ENCODE results near the gene ALDH3B1. TPM values are rescaled to one million over a fixed set of nuclear protein-coding genes. Genes with fewer than 3 reads are reported as not detected.
A peak's percentile ranks its signal among the peaks of the same experiment; 100 is the strongest.

ALDH3B1 gene
- total RNA-seq, 2 experiments from 2014 or later: not detected

DNA sequence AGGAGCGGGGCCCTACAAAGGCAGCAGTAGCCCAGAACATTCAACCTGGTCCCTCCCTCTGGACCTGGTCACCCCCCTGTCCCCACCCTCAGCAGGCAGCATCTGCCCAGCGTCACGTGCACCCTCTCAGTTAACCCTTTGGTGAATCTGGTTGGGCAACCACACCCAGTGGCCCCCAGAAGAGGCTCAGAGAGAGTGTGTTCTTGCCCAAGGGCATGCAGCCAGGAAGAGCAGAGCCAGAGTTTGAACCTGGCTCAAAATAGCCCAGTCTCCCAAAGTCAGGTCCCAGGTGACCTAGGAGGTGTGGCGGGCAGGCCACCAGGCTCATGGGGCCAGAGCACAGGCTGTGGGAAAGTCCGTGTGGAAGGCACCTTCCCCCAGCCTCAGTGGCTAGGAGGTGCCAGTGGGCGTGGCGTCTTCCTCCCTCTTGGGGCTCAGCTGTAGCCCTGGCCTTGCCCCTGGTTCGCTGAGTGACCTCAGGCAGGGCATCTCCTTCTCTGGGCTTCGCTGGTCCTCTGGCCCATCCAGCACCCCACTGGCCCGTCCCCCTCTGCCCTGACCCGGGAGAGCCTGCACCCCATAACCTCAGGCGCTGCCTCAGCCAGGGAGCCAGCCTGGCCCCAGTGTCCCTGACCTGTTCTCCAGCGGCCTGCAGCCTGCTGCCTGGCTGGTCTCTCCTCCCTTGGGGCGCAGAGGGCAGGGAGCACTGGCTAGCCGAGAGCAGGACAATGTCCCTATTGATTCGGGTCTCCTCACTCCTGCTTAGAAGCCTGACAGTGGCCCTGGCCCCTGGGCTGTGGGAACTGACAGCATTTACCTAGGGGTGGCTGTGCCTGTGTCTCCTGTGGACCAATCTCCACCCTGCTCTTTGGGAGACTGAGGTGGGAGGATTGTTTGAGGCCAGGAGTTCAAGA lies 7.0 kb downstream of the ALDH3B1 start:
- CTCF ChIA-PET: no interaction called here
- POLR2A ChIA-PET: no interaction called here
- Mint-ChIP-seq H3K27ac (no peak overlapping the region), H3K27me3 (ENCODE audit: low read depth) (no peaks in the 10 kb centered on the region), H3K9me3 (ENCODE audit: insufficient read depth) (no peaks in the 10 kb centered on the region), H3K4me1 (ENCODE audit: low read depth) (no peaks in the 10 kb centered on the region), H3K36me3 (ENCODE audit: low read depth) (no peaks in the 10 kb centered on the region), H3K4me3 (no peak overlapping the region)
- ATAC-seq (no peak), DNase-seq (no peak)

DNA sequence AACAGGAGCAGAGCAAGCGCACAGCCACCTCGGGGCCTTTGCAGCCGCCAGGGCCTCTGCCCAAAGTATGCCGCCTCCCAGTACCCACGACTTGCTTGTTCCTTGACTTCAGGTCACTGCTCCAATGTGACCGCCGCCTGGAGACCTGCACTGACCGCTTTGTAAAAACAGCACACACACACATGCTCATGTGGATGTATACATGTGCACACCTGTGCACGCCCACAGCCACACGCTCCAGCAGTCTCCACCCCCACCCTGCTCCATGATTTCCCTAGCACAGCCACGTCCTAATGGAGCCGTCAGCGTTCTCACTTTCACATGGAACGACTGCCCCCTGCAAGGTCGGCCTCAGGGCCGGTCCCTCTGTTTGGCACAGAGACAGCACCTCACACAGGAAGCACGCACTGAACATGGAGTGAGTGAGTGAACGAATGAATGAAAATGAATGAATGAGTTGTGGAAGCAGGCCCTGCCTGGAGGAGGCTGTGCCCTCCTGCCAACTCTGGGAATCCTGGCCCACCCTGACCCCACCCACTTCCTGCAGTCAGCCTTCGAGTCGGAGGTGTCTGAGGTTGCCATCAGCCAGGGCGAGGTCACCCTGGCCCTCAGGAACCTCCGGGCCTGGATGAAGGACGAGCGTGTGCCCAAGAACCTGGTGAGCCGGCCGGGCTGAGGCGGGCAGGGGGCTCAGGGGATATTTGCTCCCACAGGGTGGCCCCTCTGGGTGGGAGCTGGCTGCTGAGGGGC lies 8.0 kb downstream of the ALDH3B1 start:
- Mint-ChIP-seq H3K9me3 (ENCODE audit: insufficient read depth) (no peaks in the 10 kb centered on the region), H3K4me1 (ENCODE audit: low read depth) (no peaks in the 10 kb centered on the region), H3K27me3 (ENCODE audit: low read depth) (no peaks in the 10 kb centered on the region), H3K4me3 (no peak overlapping the region), H3K36me3 (ENCODE audit: low read depth) (no peaks in the 10 kb centered on the region), H3K27ac (no peak overlapping the region)
- POLR2A ChIA-PET: no interaction called here
- no peak for DNase-seq
- ATAC-seq: no peak
- CTCF ChIA-PET: no interaction called here

DNA sequence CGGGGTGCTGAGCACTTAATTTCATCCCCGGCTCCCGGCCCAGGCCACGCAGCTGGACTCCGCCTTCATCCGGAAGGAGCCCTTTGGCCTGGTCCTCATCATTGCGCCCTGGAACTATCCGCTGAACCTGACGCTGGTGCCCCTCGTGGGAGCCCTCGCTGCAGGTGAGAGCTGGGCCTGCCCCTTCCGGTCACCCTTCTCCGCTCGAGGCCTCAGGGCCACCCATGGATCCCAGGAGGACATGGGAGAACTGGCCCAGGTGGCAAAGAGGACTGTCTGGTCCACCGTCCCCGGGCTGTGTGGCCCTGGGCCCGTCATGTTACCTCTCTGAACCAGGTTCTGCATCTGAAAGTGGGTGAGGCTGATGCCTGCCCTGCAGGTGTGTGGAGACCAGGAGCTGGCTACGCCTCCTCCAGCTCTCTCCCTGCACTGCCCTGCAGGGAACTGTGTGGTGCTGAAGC lies 8.6 kb downstream of the ALDH3B1 start:
- H3K9me3 Mint-ChIP-seq (ENCODE audit: insufficient read depth): no peaks in the 10 kb centered on the region
- DNase-seq (no peak), ATAC-seq (no peak)
- ChIA-PET POLR2A (no interaction called here), CTCF (no interaction called here)
- no peaks in the 10 kb centered on the region for H3K27me3 Mint-ChIP-seq (ENCODE audit: low read depth)
- H3K27ac Mint-ChIP-seq: no peak overlapping the region
- no peak overlapping the region for H3K4me3 Mint-ChIP-seq
- no peaks in the 10 kb centered on the region for H3K36me3 Mint-ChIP-seq (ENCODE audit: low read depth)
- no peaks in the 10 kb centered on the region for H3K4me1 Mint-ChIP-seq (ENCODE audit: low read depth)

DNA sequence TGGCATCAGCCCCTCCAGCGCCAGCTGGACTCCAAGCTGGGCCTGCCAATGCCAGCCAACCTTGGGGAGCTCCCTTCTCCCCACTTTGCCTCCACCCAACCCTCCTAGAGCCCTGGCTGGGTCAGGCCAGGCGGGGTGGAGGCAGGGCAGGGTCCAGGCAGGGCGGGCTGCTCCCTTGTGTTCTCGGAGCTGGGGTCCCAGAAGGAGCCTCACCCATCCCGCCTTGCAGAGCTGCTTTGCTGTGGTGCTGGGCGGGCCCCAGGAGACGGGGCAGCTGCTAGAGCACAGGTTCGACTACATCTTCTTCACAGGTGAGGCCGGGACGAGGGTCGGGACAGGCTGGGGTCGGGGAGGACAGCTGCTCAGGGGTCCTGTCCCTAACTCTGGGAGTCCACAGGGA lies 9.4 kb downstream of the ALDH3B1 start:
- H3K27ac Mint-ChIP-seq: no peak overlapping the region
- POLR2A ChIA-PET: no interaction called here
- no peaks in the 10 kb centered on the region for H3K36me3 Mint-ChIP-seq (ENCODE audit: low read depth)

DNA sequence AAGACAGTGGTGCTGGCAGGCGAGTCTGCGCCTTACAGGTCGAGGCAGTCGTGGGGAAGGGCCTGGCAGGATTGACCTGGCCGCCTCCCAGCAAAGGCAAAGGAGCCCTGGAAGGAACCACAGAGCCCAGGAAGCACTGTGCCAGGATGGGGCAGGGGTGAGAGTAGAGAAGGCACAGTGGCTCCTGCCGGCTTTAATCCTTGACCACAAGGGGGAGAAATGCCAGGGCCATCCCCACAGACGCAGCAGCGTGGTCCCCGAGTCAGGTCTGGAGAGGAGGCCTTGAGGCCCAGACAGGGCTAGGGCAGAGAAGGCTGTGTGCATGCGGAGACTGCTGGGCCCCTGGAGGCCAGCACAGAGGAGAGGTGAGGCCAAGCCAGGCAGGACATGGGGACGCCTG lies 10.4 kb downstream of the ALDH3B1 start:
- Mint-ChIP-seq H3K27ac (no peak overlapping the region), H3K36me3 (ENCODE audit: low read depth) (no peaks in the 10 kb centered on the region), H3K4me1 (ENCODE audit: low read depth) (peaks cover 5% of the 10 kb centered on the region), H3K27me3 (ENCODE audit: low read depth) (no peaks in the 10 kb centered on the region), H3K9me3 (ENCODE audit: insufficient read depth) (no peaks in the 10 kb centered on the region), H3K4me3 (no peak overlapping the region)
- ChIA-PET POLR2A (no interaction called here), CTCF (no interaction called here)
- DNase-seq (no peak), ATAC-seq (no peak)

More for the DNA sequence above, 9.4 kb downstream of the ALDH3B1 start:
- no peaks in the 10 kb centered on the region for H3K27me3 Mint-ChIP-seq (ENCODE audit: low read depth)
- no peaks in the 10 kb centered on the region for H3K4me1 Mint-ChIP-seq (ENCODE audit: low read depth)
- CTCF ChIA-PET: interaction anchor here (0.9 kb wide), 1 partner anchor 25 kb away, joined by 3 read pairs; no protein-coding TSS in a partner anchor
- H3K9me3 Mint-ChIP-seq (ENCODE audit: insufficient read depth): no peaks in the 10 kb centered on the region
- ATAC-seq: no peak
- no peak overlapping the region for H3K4me3 Mint-ChIP-seq
- DNase-seq: no peak

DNA sequence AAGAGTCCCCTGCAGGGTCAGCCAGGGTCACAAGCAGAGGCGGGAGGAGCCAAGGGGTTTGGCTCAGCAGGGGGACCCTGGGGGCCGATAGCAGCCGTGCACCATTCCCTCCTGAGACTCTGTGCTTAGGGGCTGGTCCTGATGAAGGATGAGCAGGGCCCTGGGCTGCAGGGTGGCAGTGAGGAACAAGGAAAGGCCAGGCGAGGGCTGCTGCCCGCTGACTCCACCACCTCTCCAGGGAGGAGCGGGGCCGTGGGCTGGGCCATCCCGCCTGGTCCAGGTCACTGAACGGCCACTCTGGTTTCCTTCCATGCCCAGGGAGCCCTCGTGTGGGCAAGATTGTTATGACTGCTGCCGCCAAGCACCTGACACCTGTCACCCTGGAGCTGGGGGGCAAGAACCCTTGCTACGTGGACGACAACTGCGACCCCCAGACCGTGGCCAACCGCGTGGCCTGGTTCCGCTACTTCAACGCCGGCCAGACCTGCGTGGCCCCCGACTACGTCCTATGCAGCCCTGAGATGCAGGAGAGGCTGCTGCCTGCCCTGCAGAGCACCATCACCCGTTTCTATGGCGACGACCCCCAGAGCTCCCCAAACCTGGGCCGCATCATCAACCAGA lies 11.2 kb downstream of the ALDH3B1 start:
- ChIA-PET CTCF (no interaction called here), POLR2A (interaction anchor here (1.1 kb wide), 1 partner anchor 9 kb away, joined by 3 read pairs; the partner anchor contains the start of gene NDUFS8)
- Mint-ChIP-seq H3K9me3 (ENCODE audit: insufficient read depth) (no peaks in the 10 kb centered on the region), H3K36me3 (ENCODE audit: low read depth) (no peaks in the 10 kb centered on the region), H3K27me3 (ENCODE audit: low read depth) (no peaks in the 10 kb centered on the region), H3K4me1 (ENCODE audit: low read depth) (peaks cover 12% of the 10 kb centered on the region), H3K27ac (no peak overlapping the region), H3K4me3 (no peak overlapping the region)
- ATAC-seq (no peak), DNase-seq (no peak)

DNA sequence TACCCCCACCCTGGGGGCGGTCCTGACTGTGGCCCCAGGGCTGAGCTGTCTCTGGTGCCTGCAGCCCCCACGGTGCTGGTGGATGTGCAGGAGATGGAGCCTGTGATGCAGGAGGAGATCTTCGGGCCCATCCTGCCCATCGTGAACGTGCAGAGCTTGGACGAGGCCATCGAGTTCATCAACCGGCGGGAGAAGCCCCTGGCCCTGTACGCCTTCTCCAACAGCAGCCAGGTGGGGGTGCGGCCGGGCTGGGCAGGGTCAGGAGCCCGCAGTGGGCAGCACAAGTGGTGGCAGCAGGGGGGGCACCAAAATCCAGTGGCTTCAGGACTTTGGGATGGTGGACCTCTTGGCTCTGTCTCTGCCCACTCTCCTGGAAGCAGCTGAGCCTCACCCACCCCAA lies 12.4 kb downstream of the ALDH3B1 start:
- Mint-ChIP-seq H3K27ac (no peak overlapping the region), H3K9me3 (ENCODE audit: insufficient read depth) (no peaks in the 10 kb centered on the region), H3K27me3 (ENCODE audit: low read depth) (no peaks in the 10 kb centered on the region), H3K36me3 (ENCODE audit: low read depth) (no peaks in the 10 kb centered on the region), H3K4me1 (ENCODE audit: low read depth) (peaks cover 17% of the 10 kb centered on the region), H3K4me3 (no peak overlapping the region)
- ChIA-PET POLR2A (no interaction called here), CTCF (no interaction called here)
- no peak for ATAC-seq
- DNase-seq: no peak

DNA sequence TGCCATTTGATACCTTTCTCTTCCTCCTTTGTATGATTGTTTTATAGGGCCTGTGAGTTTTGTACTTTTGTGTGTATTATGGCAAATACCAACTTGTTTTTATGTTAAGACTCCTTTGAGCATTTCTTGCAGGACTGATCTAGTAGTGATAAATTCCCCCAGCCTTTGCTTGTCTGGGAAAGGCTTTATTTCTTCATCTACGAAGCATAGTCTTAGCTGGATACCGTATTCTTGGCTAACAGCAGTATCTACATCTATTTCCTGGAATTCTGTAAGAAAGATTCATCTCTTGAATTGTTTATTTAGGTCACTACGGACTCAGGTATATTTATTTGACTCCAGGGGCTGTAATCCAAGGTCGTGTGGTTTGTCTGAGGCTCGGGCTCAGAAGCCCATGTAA lies 14.4 kb downstream of the ALDH3B1 start:
- ATAC-seq (no peak), DNase-seq (no peak)
- no peaks in the 10 kb centered on the region for H3K27me3 Mint-ChIP-seq (ENCODE audit: low read depth)
- no peaks in the 10 kb centered on the region for H3K36me3 Mint-ChIP-seq (ENCODE audit: low read depth)
- H3K9me3 Mint-ChIP-seq (ENCODE audit: insufficient read depth): no peaks in the 10 kb centered on the region
- peaks cover 26% of the 10 kb centered on the region for H3K4me1 Mint-ChIP-seq (ENCODE audit: low read depth)
- no peak overlapping the region for H3K27ac Mint-ChIP-seq
- ChIA-PET POLR2A (no interaction called here), CTCF (interaction anchor here (1.3 to 1.5 kb wide), 2 partner anchors 16 to 93 kb away, joined by 3 to 4 read pairs; no protein-coding TSS in a partner anchor)
- H3K4me3 Mint-ChIP-seq: no peak overlapping the region

DNA sequence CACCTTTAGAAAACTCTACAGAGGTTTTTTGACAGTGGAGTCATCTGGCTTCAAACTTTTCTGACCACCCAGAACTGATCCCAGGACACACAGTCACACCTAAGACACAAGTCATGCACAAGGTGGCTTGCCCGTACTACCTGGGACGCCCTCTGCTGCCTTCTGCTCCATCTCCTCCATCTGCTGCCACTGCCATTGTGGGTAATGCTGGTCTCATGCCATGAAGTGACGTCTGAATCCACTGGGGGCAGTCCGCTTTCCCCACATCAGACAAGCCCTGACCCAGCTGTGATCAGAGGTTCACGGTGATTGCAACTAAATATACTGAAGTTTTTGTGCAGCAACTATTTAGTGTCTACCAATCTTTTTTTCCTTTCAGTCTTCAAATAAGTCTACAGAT lies 14.9 kb downstream of the ALDH3B1 start:
- ATAC-seq (peak; percentile 44), DNase-seq (peak; percentile 39)
- Mint-ChIP-seq H3K4me3 (no peak overlapping the region), H3K27ac (no peak overlapping the region), H3K27me3 (ENCODE audit: low read depth) (no peaks in the 10 kb centered on the region), H3K36me3 (ENCODE audit: low read depth) (no peaks in the 10 kb centered on the region), H3K4me1 (ENCODE audit: low read depth) (peaks cover 30% of the 10 kb centered on the region), H3K9me3 (ENCODE audit: insufficient read depth) (no peaks in the 10 kb centered on the region)
- CTCF ChIA-PET: interaction anchor here (1.3 to 1.5 kb wide), 2 partner anchors 15 to 92 kb away, joined by 3 to 4 read pairs; no protein-coding TSS in a partner anchor
- POLR2A ChIA-PET: no interaction called here

DNA sequence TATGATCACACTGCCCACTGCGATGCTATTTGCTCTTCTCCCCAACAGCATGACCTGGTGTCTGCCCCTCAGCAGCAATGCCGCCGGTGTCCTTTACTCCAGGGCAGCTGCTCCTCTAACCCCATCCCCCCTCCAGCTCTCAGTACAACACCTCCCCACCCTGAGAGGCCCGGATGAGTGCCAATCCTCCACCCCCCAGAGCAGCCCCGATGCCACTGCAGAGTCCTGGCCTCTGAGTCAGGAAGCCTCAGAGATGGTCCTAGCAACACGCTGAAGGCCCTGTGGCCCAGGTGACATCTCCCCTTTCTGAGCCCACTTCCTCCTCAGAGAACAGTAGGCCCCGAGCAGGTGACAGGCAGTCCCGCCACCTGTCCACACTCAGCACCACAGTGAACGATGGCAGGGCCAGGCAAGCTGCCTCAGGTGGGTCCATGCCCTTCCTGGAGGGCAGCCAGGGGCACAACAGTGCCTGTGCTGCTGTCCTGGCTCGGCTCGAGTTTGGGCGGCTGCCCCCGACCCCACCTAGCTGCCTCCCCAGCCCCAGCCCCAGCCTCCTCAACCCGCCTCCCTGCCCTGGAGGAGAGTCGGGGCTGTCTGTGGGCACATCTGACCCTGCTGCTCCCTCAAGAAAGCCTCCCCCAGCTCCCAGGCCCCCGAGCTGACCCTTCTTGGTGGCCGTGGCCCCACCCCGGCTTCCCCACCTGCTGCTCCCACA lies 16.4 kb downstream of the ALDH3B1 start:
- Mint-ChIP-seq H3K4me3 (no peak overlapping the region), H3K27ac (no peak overlapping the region), H3K36me3 (ENCODE audit: low read depth) (peaks cover 6% of the 10 kb centered on the region), H3K9me3 (ENCODE audit: insufficient read depth) (no peaks in the 10 kb centered on the region), H3K4me1 (ENCODE audit: low read depth) (peaks cover 35% of the 10 kb centered on the region), H3K27me3 (ENCODE audit: low read depth) (no peaks in the 10 kb centered on the region)
- ATAC-seq (no peak), DNase-seq (no peak)
- ChIA-PET CTCF (no interaction called here), POLR2A (no interaction called here)

DNA sequence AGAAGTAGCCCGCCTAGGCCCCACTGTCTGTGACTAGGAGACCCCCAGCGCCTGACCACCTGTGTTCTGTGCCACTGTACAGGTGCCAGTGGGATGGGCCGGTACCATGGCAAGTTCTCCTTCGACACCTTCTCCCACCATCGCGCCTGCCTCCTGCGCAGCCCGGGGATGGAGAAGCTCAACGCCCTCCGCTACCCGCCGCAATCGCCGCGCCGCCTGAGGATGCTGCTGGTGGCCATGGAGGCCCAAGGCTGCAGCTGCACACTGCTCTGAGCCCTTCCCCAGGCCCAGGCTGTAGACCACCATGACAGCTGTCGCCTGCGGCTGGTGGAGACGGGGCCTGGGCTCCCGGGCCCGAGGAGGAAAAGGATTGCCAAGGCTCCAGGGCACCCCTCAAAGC lies 17.5 kb downstream of the ALDH3B1 start:
- Mint-ChIP-seq H3K4me3 (no peak overlapping the region), H3K36me3 (ENCODE audit: low read depth) (peaks cover 6% of the 10 kb centered on the region), H3K4me1 (ENCODE audit: low read depth) (peaks cover 39% of the 10 kb centered on the region), H3K27me3 (ENCODE audit: low read depth) (no peaks in the 10 kb centered on the region), H3K9me3 (ENCODE audit: insufficient read depth) (no peaks in the 10 kb centered on the region), H3K27ac (no peak overlapping the region)
- no peak for DNase-seq
- POLR2A ChIA-PET: interaction anchor here (0.9 kb wide), 1 partner anchor 20 kb away, joined by 3 read pairs; no protein-coding TSS in a partner anchor
- CTCF ChIA-PET: no interaction called here
- ATAC-seq: no peak
